Measurements from ENCODE around the gene C11orf54. TPM values are rescaled to one million over a fixed set of nuclear protein-coding genes. Genes with fewer than 3 reads are reported as not detected.
A peak's percentile ranks its signal among the peaks of the same experiment; 100 is the strongest.

C11orf54 gene
- polyA plus RNA-seq, 1 donor (not counting 4 experiments of a cell fraction or from before 2014, with no cell fraction given), result 11.9 TPM

- Histone ChIP-seq H4K20me1 (ENCODE audit: control insufficient read depth, extremely low read depth, insufficient read depth, low read length) (peaks cover 22% of the 10 kb centered on the region), H3K27me3 (ENCODE audit: control insufficient read depth, extremely low read depth, insufficient read depth, low read length) (no peaks in the 10 kb centered on the region), H3K4me1 (ENCODE audit: control insufficient read depth, extremely low read depth, insufficient read depth, low read length) (peaks cover 27% of the 10 kb centered on the region), H3K79me2 (ENCODE audit: control insufficient read depth, insufficient read depth, low read length) (peaks cover 60% of the 10 kb centered on the region), H3K9ac (ENCODE audit: control insufficient read depth, extremely low read depth, insufficient read depth, low read length) (peak overlapping the region; percentile 98), H2AFZ (ENCODE audit: control insufficient read depth, low read length) (no peak overlapping the region), H3K9me3 (ENCODE audit: control insufficient read depth, low read depth, low read length) (no peaks in the 10 kb centered on the region), H3K9me1 (ENCODE audit: control insufficient read depth, extremely low read depth, insufficient read depth, low read length) (no peaks in the 10 kb centered on the region), H3K36me3 (ENCODE audit: control insufficient read depth in 2 of 2, extremely low read depth in 1 of 2, insufficient read depth in 2 of 2, low read length in 2 of 2) (peaks cover 15 to 35% of the 10 kb centered on the region in 2 experiments), H3K27ac (ENCODE audit: control insufficient read depth, insufficient read depth, low read length) (peak overlapping the region; percentile 92), H3K4me3 (ENCODE audit: control insufficient read depth in 2 of 3, extremely low read depth in 1 of 3, insufficient read depth in 2 of 3, low read depth in 1 of 3, low read length in 3 of 3) (peak overlapping the region; percentile 76 to 92 (median 87)), H3K4me2 (ENCODE audit: control insufficient read depth, extremely low read depth, insufficient read depth, low read depth, low read length) (peak overlapping the region; percentile 92)
- no peak for FAIRE-seq
- DNase-seq (ENCODE audit: low read depth, low spot score), result no peak
- dilution Hi-C loops (cut with MboI; ENCODE audit: extremely low pct_ligation_motif_present, low sequenced_read_pairs), result no loop called here
- TF ChIP-seq EZH2 (IDR thresholded peaks at IDR 0.05; ENCODE audit: low read length) (no peak), CTCF (optimal IDR thresholded peaks at IDR 0.05 in 1 of 3, IDR thresholded peaks at IDR 0.05 in 1 of 3, conservative IDR thresholded peaks at IDR 0.05 in 1 of 3; ENCODE audit: extremely low read depth in 1 of 3, insufficient read depth in 2 of 3, low read length in 3 of 3) (no peak)
Observed at GRCh38 chr11:93740031-93740729, 1.3 kb upstream of the C11orf54 start.

GRCh38 chr11:93740730-93741093 lies 760 bp upstream of the C11orf54 start:
- peaks cover 22% of the 10 kb centered on the region for H3K4me1 ChIP-seq (ENCODE audit: control insufficient read depth, extremely low read depth, insufficient read depth, low read length)
- peak overlapping the region; percentile 92 for H3K27ac ChIP-seq (ENCODE audit: control insufficient read depth, insufficient read depth, low read length)
- dilution Hi-C loops (cut with MboI; ENCODE audit: extremely low pct_ligation_motif_present, low sequenced_read_pairs), result no loop called here
- no peaks in the 10 kb centered on the region for H3K27me3 ChIP-seq (ENCODE audit: control insufficient read depth, extremely low read depth, insufficient read depth, low read length)
- no peak for FAIRE-seq
- peak overlapping the region; percentile 92 for H3K4me2 ChIP-seq (ENCODE audit: control insufficient read depth, extremely low read depth, insufficient read depth, low read depth, low read length)
- no peaks in the 10 kb centered on the region for H3K9me3 ChIP-seq (ENCODE audit: control insufficient read depth, low read depth, low read length)
- H3K4me3 ChIP-seq (ENCODE audit: control insufficient read depth in 2 of 3, extremely low read depth in 1 of 3, insufficient read depth in 2 of 3, low read depth in 1 of 3, low read length in 3 of 3), result peak overlapping the region; percentile 76 to 92 (median 87)
- peaks cover 11 to 30% of the 10 kb centered on the region in 2 experiments for H3K36me3 ChIP-seq (ENCODE audit: control insufficient read depth in 2 of 2, extremely low read depth in 1 of 2, insufficient read depth in 2 of 2, low read length in 2 of 2)
- no peak for DNase-seq (ENCODE audit: low read depth, low spot score)
- H4K20me1 ChIP-seq (ENCODE audit: control insufficient read depth, extremely low read depth, insufficient read depth, low read length), result peaks cover 22% of the 10 kb centered on the region
- peaks cover 55% of the 10 kb centered on the region for H3K79me2 ChIP-seq (ENCODE audit: control insufficient read depth, insufficient read depth, low read length)
- TF ChIP-seq CTCF (optimal IDR thresholded peaks at IDR 0.05 in 1 of 3, IDR thresholded peaks at IDR 0.05 in 1 of 3, conservative IDR thresholded peaks at IDR 0.05 in 1 of 3; ENCODE audit: extremely low read depth in 1 of 3, insufficient read depth in 2 of 3, low read length in 3 of 3) (no peak), EZH2 (IDR thresholded peaks at IDR 0.05; ENCODE audit: low read length) (no peak)
- no peaks in the 10 kb centered on the region for H3K9me1 ChIP-seq (ENCODE audit: control insufficient read depth, extremely low read depth, insufficient read depth, low read length)
- no peak overlapping the region for H2AFZ ChIP-seq (ENCODE audit: control insufficient read depth, low read length)
- peak overlapping the region; percentile 98 for H3K9ac ChIP-seq (ENCODE audit: control insufficient read depth, extremely low read depth, insufficient read depth, low read length)

Measured in keratinocyte (primary cell).